H1 (cell line): ENCODE measurements around the gene PHC2. TPM values are rescaled to one million over a fixed set of nuclear protein-coding genes. Genes with fewer than 3 reads are reported as not detected.

Source experiments
- CTCF ChIA-PET: fragments of 300-600 bp; sonication (Branson Sonifier 250); formaldehyde crosslinking; loops from one replicate; lab custom pipeline; 2021; ENCODE audit not compliant: partially characterized antibody; lab: Charles Lee
- POLR2A ChIA-PET: fragments of 300-600 bp; sonication (Branson Sonifier 250); formaldehyde crosslinking; loops from one replicate; lab custom pipeline; 2021; ENCODE audit warnings: inconsistent platforms; ENCODE audit not compliant: partially characterized antibody; lab: Charles Lee
- DNase-seq, 2 experiments: peaks; one replicate each; pipeline versions ENCODE4 v3.0.0 to v3.0.0-alpha.2; 2010 to 2022; ENCODE audit warnings: low spot score in 2 of 2, low read depth in 1 of 2, mixed read lengths in 1 of 2
- FAIRE-seq: peaks from 2 replicates; lab custom pipeline; 2011; peaks lifted over from hg19 to GRCh38; lab: Jason Lieb, UNC
- H2AFZ ChIP-seq: 2 replicates; pipeline ENCODE4 v1.8.1; 2012; ENCODE audit warnings: low read length, inconsistent platforms
- H2AK5ac ChIP-seq: 2 replicates; pipeline ENCODE4 v1.6.1; 2013; ENCODE audit warnings: low read depth, low read length
- H2BK120ac ChIP-seq: replicated peaks from 2 replicates; pipeline ENCODE3; 2013; ENCODE audit warnings: low read depth, low read length, inconsistent platforms
- H2BK12ac ChIP-seq: 2 replicates; pipeline ENCODE4 v1.6.1; 2013; ENCODE audit warnings: low read depth, low read length
- H2BK15ac ChIP-seq: 2 replicates; pipeline ENCODE4 v1.6.1; 2013; ENCODE audit warnings: low read length
- H2BK20ac ChIP-seq: 2 replicates; pipeline ENCODE4 v1.6.1; 2013; ENCODE audit warnings: low read length
- H2BK5ac ChIP-seq: 2 replicates; pipeline ENCODE4 v1.6.1; 2013; ENCODE audit warnings: low read depth, low read length
- H3K14ac ChIP-seq: 2 replicates; pipeline ENCODE4 v1.6.1; 2013; ENCODE audit warnings: inconsistent platforms; ENCODE audit not compliant: insufficient read length
- H3K18ac ChIP-seq: 2 replicates; pipeline ENCODE4 v1.6.1; 2013; ENCODE audit warnings: low read length; ENCODE audit errors: extremely low read depth
- H3K23ac ChIP-seq: 2 replicates; pipeline ENCODE4 v1.6.1; 2013; ENCODE audit warnings: inconsistent platforms; ENCODE audit not compliant: insufficient read length
- H3K23me2 ChIP-seq: 2 replicates; pipeline ENCODE4 v1.6.1; 2013; ENCODE audit warnings: low read depth, low read length
- H3K27ac ChIP-seq: 2 replicates; pipeline ENCODE4 v1.6.1; 2011; ENCODE audit warnings: low read depth, low read length, inconsistent platforms
- H3K27me3 ChIP-seq, 4 experiments: replicated peaks in 1 of 4; 1 replicate in 1 of 4; 2 replicates in 3 of 4; pipeline versions ENCODE4 v1.6.1 to v1.8.1; 2011 to 2013; ENCODE audit warnings: low read length in 3 of 4, mild to moderate bottlenecking in 3 of 4, inconsistent platforms in 2 of 4, mixed read lengths in 2 of 4, moderate library complexity in 1 of 4; ENCODE audit not compliant: control insufficient read depth in 3 of 4, insufficient read depth in 3 of 4; ENCODE audit errors: extremely low read depth in 1 of 4
- H3K36me3 ChIP-seq, 4 experiments: 2 replicates each; pipeline versions ENCODE4 v1.6.1 to v1.8.1; 2011 to 2013; ENCODE audit warnings: mild to moderate bottlenecking in 4 of 4, low read length in 3 of 4, moderate library complexity in 2 of 4, control low read depth in 1 of 4, inconsistent platforms in 1 of 4; ENCODE audit not compliant: insufficient read depth in 4 of 4, control insufficient read depth in 2 of 4
- H3K4ac ChIP-seq: replicated peaks from 2 replicates; pipeline ENCODE3; 2013; ENCODE audit warnings: low read length, low read depth, mixed read lengths, inconsistent platforms; ENCODE audit not compliant: insufficient read length
- H3K4me1 ChIP-seq, 4 experiments: replicated peaks in 1 of 4; 1 replicate in 1 of 4; 2 replicates in 3 of 4; pipeline versions ENCODE4 v1.6.1 to v1.8.1; 2011 to 2013; ENCODE audit warnings: low read length in 3 of 4, inconsistent platforms in 2 of 4, mixed read lengths in 1 of 4; ENCODE audit not compliant: insufficient read depth in 4 of 4, control insufficient read depth in 3 of 4
- H3K4me2 ChIP-seq, 2 experiments: 2 replicates each; pipeline versions ENCODE4 v1.6.1 to v1.8.1; 2011 to 2013; ENCODE audit warnings: low read depth in 2 of 2, low read length in 2 of 2, control low read depth in 1 of 2, inconsistent platforms in 1 of 2, mild to moderate bottlenecking in 1 of 2; ENCODE audit not compliant: insufficient read depth in 1 of 2
- H3K4me3 ChIP-seq, 4 experiments: fragments of 200-600, 300-600 bp in 1 of 4; sonication (generic), shearing (Covaris generic), sonication (Bioruptor Twin) in 1 of 4; 2 replicates each; pipeline versions ENCODE4 v1.5.1 to v1.8.1; 2011 to 2016; ENCODE audit warnings: low read length in 4 of 4, low read depth in 3 of 4, control low read depth in 2 of 4, inconsistent platforms in 2 of 4, mild to moderate bottlenecking in 2 of 4, mixed read lengths in 1 of 4, moderate library complexity in 1 of 4; ENCODE audit not compliant: insufficient read depth in 2 of 4; ENCODE audit errors: extremely low read depth in 1 of 4
- H3K56ac ChIP-seq: replicated peaks from 2 replicates; pipeline ENCODE3; 2013; ENCODE audit warnings: low read depth, mild to moderate bottlenecking, mixed read lengths, low read length, inconsistent platforms; ENCODE audit not compliant: insufficient read length
- H3K79me1 ChIP-seq: 2 replicates; pipeline ENCODE4 v1.6.1; 2013; ENCODE audit warnings: low read depth, low read length, control low read depth
- H3K79me2 ChIP-seq, 2 experiments: 2 replicates each; pipeline versions ENCODE4 v1.6.1 to v1.8.1; 2012 to 2013; ENCODE audit warnings: low read length in 2 of 2, mild to moderate bottlenecking in 2 of 2, inconsistent platforms in 1 of 2; ENCODE audit not compliant: insufficient read depth in 2 of 2, control insufficient read depth in 1 of 2
- H3K9ac ChIP-seq, 4 experiments: replicated peaks in 1 of 4; 1 replicate in 1 of 4; 2 replicates in 3 of 4; pipeline versions ENCODE4 v1.6.1 to v1.8.1; 2011 to 2013; ENCODE audit warnings: low read depth in 3 of 4, low read length in 3 of 4, control low read depth in 2 of 4, mild to moderate bottlenecking in 2 of 4, moderate library complexity in 2 of 4, inconsistent platforms in 1 of 4; ENCODE audit errors: extremely low read depth in 1 of 4
- H3K9me3 ChIP-seq, 2 experiments: 2 replicates each; pipeline versions ENCODE4 v1.6.1 to v1.8.1; 2012 to 2013; ENCODE audit warnings: mild to moderate bottlenecking in 2 of 2, moderate library complexity in 2 of 2, control low read depth in 1 of 2, inconsistent platforms in 1 of 2, low read depth in 1 of 2, low read length in 1 of 2, mixed read lengths in 1 of 2; ENCODE audit not compliant: insufficient read depth in 2 of 2
- H4K20me1 ChIP-seq, 2 experiments: replicated peaks in 1 of 2; 2 replicates each; pipeline versions ENCODE3 to v1.8.1; 2011 to 2013; ENCODE audit warnings: inconsistent platforms in 2 of 2, low read length in 2 of 2, mild to moderate bottlenecking in 1 of 2; ENCODE audit not compliant: insufficient read depth in 2 of 2, control insufficient read depth in 1 of 2
- H4K5ac ChIP-seq: 2 replicates; pipeline ENCODE4 v1.6.1; 2013; ENCODE audit warnings: low read length, low read depth, mixed read lengths, inconsistent platforms; ENCODE audit not compliant: insufficient read length
- H4K8ac ChIP-seq: 2 replicates; pipeline ENCODE4 v1.8.0; 2013; ENCODE audit warnings: mild to moderate bottlenecking, moderate library complexity, low read length, inconsistent platforms; ENCODE audit not compliant: insufficient read depth; ENCODE audit errors: extremely low read depth
- H4K91ac ChIP-seq: replicated peaks from 2 replicates; pipeline ENCODE3; 2013; ENCODE audit warnings: low read length, mixed read lengths, inconsistent platforms; ENCODE audit not compliant: insufficient read length
- BACH1 ChIP-seq: IDR thresholded peaks from 2 replicates; pipeline ENCODE4 v1.6.1; 2012; ENCODE audit warnings: low read length, improper control_type of control experiment
- RFX5 ChIP-seq: IDR thresholded peaks from 2 replicates; pipeline ENCODE4 v1.6.1; 2011; ENCODE audit warnings: low read depth, low read length, improper control_type of control experiment, borderline replicate concordance
- WGBS, 2 experiments: shearing (Covaris generic) in 1 of 2; methylation state at CpG; one replicate each; pipeline versions ENCODE4 v1.1.6 to v1.1.7; 2013 to 2015; ENCODE audit warnings: low lambda C conversion rate in 2 of 2, mixed read lengths in 2 of 2, inconsistent platforms in 1 of 2, low coverage in 1 of 2, missing lambda C conversion rate in 1 of 2; ENCODE audit not compliant: insufficient replicate concordance in 2 of 2, insufficient coverage in 1 of 2, insufficient read length in 1 of 2; ENCODE audit errors: extremely low coverage in 1 of 2, missing lambda C conversion rate in 1 of 2; 5-methylcytosine and 5-hydroxymethylcytosine counted together
- polyA plus RNA-seq, 7 experiments: library from polyadenylated mRNA; depleted of rRNA in 3 of 7; stranded (reverse) in 5 of 7; unstranded in 2 of 7; fragments of >200 nt in 5 of 7; fragments of 200-250 nt in 2 of 7; gene quantifications; 1 replicate in 5 of 7; 2 replicates in 1 of 7; 4 replicates in 1 of 7; pipeline versions ENCODE4 v1.2.1 to v1.2.3, GENCODE V29; 2011 to 2013; ENCODE audit warnings: missing spikeins in 2 of 7, mixed read lengths in 2 of 7
- total RNA-seq: library from RNA; stranded (reverse); fragmentation: NEBNext Ultra II Directional; extraction: Animal tissue kit (Norgen Biotek cat#: 25700); gene quantifications from 2 replicates; pipeline ENCODE4 v1.2.1, GENCODE V29; 2021

The PHC2 gene
- total and polyA plus RNA-seq, 2 of the 8 experiments (the other 6 are each of a cell fraction or from before 2014, with no cell fraction given) = 5.6 to 14.2 TPM

- no peak overlapping the region for H3K27ac ChIP-seq
- FAIRE-seq (no peak), DNase-seq (no peak)
- CTCF ChIA-PET = interaction anchor here (0.7 to 2.6 kb wide), 10 partner anchors 12 to 553 kb away, joined by 3 to 10 read pairs (median 4); no protein-coding TSS in a partner anchor
- H3K79me2 ChIP-seq = no peaks in the 10 kb centered on the region
- no peak overlapping the region for H2BK15ac ChIP-seq
- no peak overlapping the region for H3K4me2 ChIP-seq
- no peak overlapping the region for H3K4me3 ChIP-seq
- H2BK5ac ChIP-seq = no peak overlapping the region
- H3K27me3 ChIP-seq = no peaks in the 10 kb centered on the region
- no peak overlapping the region for H2BK20ac ChIP-seq
- WGBS, 2 experiments = 90% methylated on average over 1 of the region's 1 CpG; no CpG with 5 or more reads in 1 of the 2 experiments
- no peaks in the 10 kb centered on the region for H4K20me1 ChIP-seq
- TF ChIP-seq RFX5 = no peak
- no peak for TF ChIP-seq BACH1
- H3K23me2 ChIP-seq = no peaks in the 10 kb centered on the region
- no peak overlapping the region for H2BK120ac ChIP-seq
- no peaks in the 10 kb centered on the region for H3K36me3 ChIP-seq
- no peak overlapping the region for H3K4ac ChIP-seq
- H4K5ac ChIP-seq = no peak overlapping the region
- H4K8ac ChIP-seq = no peak overlapping the region
- H3K14ac ChIP-seq = no peak overlapping the region
- H3K4me1 ChIP-seq = peaks cover 0 to 5% (median 3%) of the 10 kb centered on the region in 4 experiments; a peak in 3 of 7 replicates
- no peak overlapping the region for H3K9ac ChIP-seq
- no peak overlapping the region for H3K18ac ChIP-seq
- H3K23ac ChIP-seq = no peak overlapping the region
- no peak overlapping the region for H4K91ac ChIP-seq
- POLR2A ChIA-PET = no interaction called here
- no peak overlapping the region for H3K56ac ChIP-seq
- no peaks in the 10 kb centered on the region for H3K79me1 ChIP-seq
- H2BK12ac ChIP-seq = 0 out of 2 replicates have a peak overlapping the region, but pooled peaks have one; percentile 40
- H3K9me3 ChIP-seq = no peaks in the 10 kb centered on the region
- H2AFZ ChIP-seq = 0 out of 2 replicates have a peak overlapping the region, but pooled peaks have one; percentile 14
- H2AK5ac ChIP-seq = no peak overlapping the region
Observed at GRCh38 chr1:33439662-33440061, 8.8 kb upstream of the PHC2 start.
